Natural killer cell (primary cell): Measurements from ENCODE around the gene MITF. TPM values are rescaled to one million over a fixed set of nuclear protein-coding genes. Genes with fewer than 3 reads are reported as not detected.

Experiments used
- ATAC-seq, 3 donors: fragments of 150-1000 bp in 2 of 3; fragments of 200-7000 bp in 1 of 3; cut with Tn5 transposase; 1 replicate in 1 of 3; 2 replicates in 2 of 3; pipeline ENCODE4 v1.10.0; 2021; ENCODE audit warnings: mild to moderate bottlenecking in 2 of 3, moderate library complexity in 2 of 3
- DNase-seq, 2 donors: peaks; one replicate each; pipeline versions ENCODE4 v3.0.0 to v3.0.0-alpha.2; 2013 to 2021; ENCODE audit warnings: mixed read lengths in 1 of 2
- H3K27ac ChIP-seq: one replicate; pipeline ENCODE4 v1.5.1; 2013; ENCODE audit warnings: mild to moderate bottlenecking, low read length
- H3K27me3 ChIP-seq: one replicate; pipeline ENCODE4 v1.6.1; 2013; ENCODE audit warnings: low read length; ENCODE audit not compliant: control insufficient read depth, insufficient read depth
- H3K36me3 ChIP-seq: one replicate; pipeline ENCODE4 v1.6.1; 2013; ENCODE audit warnings: low read length; ENCODE audit not compliant: control insufficient read depth, insufficient read depth
- H3K4me1 ChIP-seq: one replicate; pipeline ENCODE4 v1.6.1; 2013; ENCODE audit warnings: low read length; ENCODE audit not compliant: control insufficient read depth, insufficient read depth
- H3K4me3 ChIP-seq: one replicate; pipeline ENCODE4 v1.5.1; 2013; ENCODE audit warnings: low read length
- H3K9me3 ChIP-seq: one replicate; pipeline ENCODE4 v1.6.1; 2013; ENCODE audit warnings: low read length; ENCODE audit not compliant: control insufficient read depth, insufficient read depth
- H3K27ac Mint-ChIP-seq, 2 donors: one replicate each; pipeline ENCODE4 v1.8.0; 2022; ENCODE audit warnings: mild to moderate bottlenecking in 2 of 2, mixed read lengths in 2 of 2, moderate library complexity in 1 of 2
- H3K27me3 Mint-ChIP-seq, 2 donors: one replicate each; pipeline ENCODE4 v1.8.0; 2022; ENCODE audit warnings: low read depth in 2 of 2, mixed read lengths in 2 of 2
- H3K36me3 Mint-ChIP-seq: one replicate; pipeline ENCODE4 v1.8.0; 2022; ENCODE audit warnings: mixed read lengths
- H3K4me1 Mint-ChIP-seq, 2 donors: one replicate each; pipeline ENCODE4 v1.8.0; 2022; ENCODE audit warnings: mixed read lengths in 2 of 2
- H3K4me3 Mint-ChIP-seq: one replicate; pipeline ENCODE4 v1.8.0; 2022; ENCODE audit warnings: mild to moderate bottlenecking, moderate library complexity, mixed read lengths
- H3K9me3 Mint-ChIP-seq, 2 donors: one replicate each; pipeline ENCODE4 v1.8.0; 2022; ENCODE audit warnings: mixed read lengths in 2 of 2
- WGBS: methylation state at CpG from one replicate; pipeline ENCODE4 v1.1.7; 2013; ENCODE audit warnings: missing lambda C conversion rate; ENCODE audit not compliant: insufficient coverage; 5-methylcytosine and 5-hydroxymethylcytosine counted together
- intact Hi-C: fragments of 100-400 bp; cut with micrococcal nuclease; formaldehyde crosslinking; loops from one replicate; pipeline ENCODE4 v1.14.2; 2022
- total RNA-seq, 4 donors: library from RNA; stranded (reverse); fragments of 120-200 nt in 1 of 4; gene quantifications; one replicate each; pipeline versions ENCODE4 v1.2.3 to v1.2.4, GENCODE V29; 2013 to 2022
- TF ChIP-seq, protein P1 (sequence below): fragments of 200-600 bp; IDR thresholded peaks from one replicate; pipeline ENCODE4 v1.8.0; 2022; ENCODE audit warnings: antibody characterized with exemption

The MITF gene
- total RNA-seq, 3 donors from 2014 or later (not counting 1 experiment from before 2014, with no cell fraction given) = 0.23 to 1.5 (median 0.54) TPM

DNA sequence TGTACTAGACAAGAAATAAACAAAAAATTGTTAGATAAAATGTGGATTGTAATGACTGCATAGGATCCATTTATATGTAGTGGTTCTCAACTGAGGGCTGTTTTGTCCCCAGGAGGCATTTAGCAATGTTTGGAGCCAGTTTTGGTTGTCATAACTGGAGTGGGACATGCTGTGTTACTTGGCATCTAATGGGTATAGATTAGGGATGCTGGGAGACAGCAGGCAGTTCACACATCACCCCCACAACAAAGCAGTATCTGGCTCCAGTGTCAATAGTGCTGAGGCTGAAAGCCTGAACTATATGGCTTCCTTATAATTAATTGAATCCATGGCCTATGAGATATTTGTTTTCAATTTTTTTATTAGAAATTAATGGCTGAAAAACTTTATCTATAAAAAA lies 188.3 kb downstream of the MITF start:
- Mint-ChIP-seq H3K9me3 (peaks cover 0 to 4% of the 10 kb centered on the region in 2 donors), H3K27me3 (no peaks in the 10 kb centered on the region), H3K27ac (no peak overlapping the region), H3K4me1 (no peaks in the 10 kb centered on the region), H3K4me3 (no peak overlapping the region), H3K36me3 (no peaks in the 10 kb centered on the region)
- DNase-seq (no peak), ATAC-seq (no peak)
- H3K27me3 ChIP-seq = no peaks in the 10 kb centered on the region
- TF ChIP-seq, protein P1, sequence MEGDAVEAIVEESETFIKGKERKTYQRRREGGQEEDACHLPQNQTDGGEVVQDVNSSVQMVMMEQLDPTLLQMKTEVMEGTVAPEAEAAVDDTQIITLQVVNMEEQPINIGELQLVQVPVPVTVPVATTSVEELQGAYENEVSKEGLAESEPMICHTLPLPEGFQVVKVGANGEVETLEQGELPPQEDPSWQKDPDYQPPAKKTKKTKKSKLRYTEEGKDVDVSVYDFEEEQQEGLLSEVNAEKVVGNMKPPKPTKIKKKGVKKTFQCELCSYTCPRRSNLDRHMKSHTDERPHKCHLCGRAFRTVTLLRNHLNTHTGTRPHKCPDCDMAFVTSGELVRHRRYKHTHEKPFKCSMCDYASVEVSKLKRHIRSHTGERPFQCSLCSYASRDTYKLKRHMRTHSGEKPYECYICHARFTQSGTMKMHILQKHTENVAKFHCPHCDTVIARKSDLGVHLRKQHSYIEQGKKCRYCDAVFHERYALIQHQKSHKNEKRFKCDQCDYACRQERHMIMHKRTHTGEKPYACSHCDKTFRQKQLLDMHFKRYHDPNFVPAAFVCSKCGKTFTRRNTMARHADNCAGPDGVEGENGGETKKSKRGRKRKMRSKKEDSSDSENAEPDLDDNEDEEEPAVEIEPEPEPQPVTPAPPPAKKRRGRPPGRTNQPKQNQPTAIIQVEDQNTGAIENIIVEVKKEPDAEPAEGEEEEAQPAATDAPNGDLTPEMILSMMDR = no peak
- H3K4me3 ChIP-seq = no peak overlapping the region
- no peaks in the 10 kb centered on the region for H3K36me3 ChIP-seq
- no peaks in the 10 kb centered on the region for H3K4me1 ChIP-seq
- H3K9me3 ChIP-seq = no peaks in the 10 kb centered on the region
- intact Hi-C loops = no loop called here
- H3K27ac ChIP-seq = no peak overlapping the region

GRCh38 chr3:69929019-69929418 lies 189.8 kb downstream of the MITF start:
- no peak for ATAC-seq
- no peak overlapping the region for H3K27ac Mint-ChIP-seq

DNA sequence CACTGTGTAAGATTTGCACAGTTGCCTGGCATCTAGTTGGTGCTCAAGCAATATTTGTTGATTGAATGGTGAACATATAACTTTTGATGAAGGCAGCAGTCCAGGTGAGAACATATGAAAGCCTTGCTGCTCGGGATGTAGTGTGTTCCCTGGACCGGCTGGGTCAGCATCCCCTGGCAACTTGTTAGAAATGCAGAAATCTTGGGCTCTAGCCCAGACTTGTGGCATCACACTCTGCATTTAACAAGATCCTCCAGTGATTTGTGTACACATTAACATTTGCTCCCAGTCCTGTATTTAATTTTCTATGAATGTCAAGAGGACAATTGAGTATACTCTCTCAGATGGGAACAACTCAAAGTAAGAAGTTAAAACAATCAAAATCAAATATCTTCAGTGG lies 191.3 kb downstream of the MITF start:
- WGBS = 93% methylated on average over 2 of the region's 2 CpGs
- H3K27ac Mint-ChIP-seq = no peak overlapping the region
- intact Hi-C loops = no loop called here
- ATAC-seq = no peak
- TF ChIP-seq, protein P1 = no peak
- DNase-seq = no peak
- Histone ChIP-seq H3K27ac (no peak overlapping the region), H3K36me3 (no peaks in the 10 kb centered on the region), H3K4me3 (no peak overlapping the region), H3K27me3 (no peaks in the 10 kb centered on the region), H3K4me1 (no peaks in the 10 kb centered on the region), H3K9me3 (no peaks in the 10 kb centered on the region)
- H3K27me3 Mint-ChIP-seq = no peaks in the 10 kb centered on the region
- H3K4me1 Mint-ChIP-seq = no peaks in the 10 kb centered on the region
- no peak overlapping the region for H3K4me3 Mint-ChIP-seq
- H3K36me3 Mint-ChIP-seq = no peaks in the 10 kb centered on the region
- peaks cover 0 to 4% of the 10 kb centered on the region in 2 donors for H3K9me3 Mint-ChIP-seq

More at GRCh38 chr3:69929019-69929418, 189.8 kb downstream of the MITF start:
- no peak overlapping the region for H3K27ac ChIP-seq
- TF ChIP-seq, protein P1 = no peak
- DNase-seq = no peak
- H3K4me1 Mint-ChIP-seq = no peaks in the 10 kb centered on the region
- no peaks in the 10 kb centered on the region for H3K27me3 Mint-ChIP-seq
- peaks cover 0 to 4% of the 10 kb centered on the region in 2 donors for H3K9me3 Mint-ChIP-seq
- 79% methylated on average over 4 of the region's 4 CpGs for WGBS
- H3K36me3 Mint-ChIP-seq = no peaks in the 10 kb centered on the region
- intact Hi-C loops = no loop called here
- H3K36me3 ChIP-seq = no peaks in the 10 kb centered on the region
- no peaks in the 10 kb centered on the region for H3K27me3 ChIP-seq
- H3K9me3 ChIP-seq = no peaks in the 10 kb centered on the region
- H3K4me3 Mint-ChIP-seq = no peak overlapping the region
- H3K4me3 ChIP-seq = no peak overlapping the region
- no peaks in the 10 kb centered on the region for H3K4me1 ChIP-seq

DNA sequence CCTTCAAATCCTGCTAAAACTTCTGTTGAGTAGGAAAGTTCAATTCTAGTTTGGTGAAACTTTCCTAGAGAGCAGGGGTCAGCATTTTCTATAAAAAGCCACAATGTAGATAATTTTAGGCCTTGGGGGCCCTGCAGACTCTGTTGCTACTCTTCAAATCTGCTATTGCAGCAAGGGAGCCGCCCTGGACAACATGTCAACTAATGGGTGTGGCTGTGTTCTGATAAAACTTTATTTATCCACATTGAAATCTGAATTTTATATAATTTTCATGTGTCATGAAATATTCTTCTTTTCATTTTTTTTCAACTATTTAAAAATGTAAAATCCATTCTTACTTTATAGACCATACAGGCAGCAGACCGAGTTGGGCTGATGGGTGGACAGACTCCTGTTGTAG lies 192.8 kb downstream of the MITF start:
- Mint-ChIP-seq H3K27ac (no peak overlapping the region), H3K4me1 (no peaks in the 10 kb centered on the region), H3K9me3 (peaks cover 0 to 4% of the 10 kb centered on the region in 2 donors), H3K36me3 (no peaks in the 10 kb centered on the region), H3K27me3 (no peaks in the 10 kb centered on the region), H3K4me3 (no peak overlapping the region)
- H3K9me3 ChIP-seq = no peaks in the 10 kb centered on the region
- no peak for DNase-seq
- no peaks in the 10 kb centered on the region for H3K36me3 ChIP-seq
- intact Hi-C loops = no loop called here
- H3K27me3 ChIP-seq = no peaks in the 10 kb centered on the region
- WGBS = 100% methylated on average over 1 of the region's 2 CpGs
- ATAC-seq = no peak
- no peaks in the 10 kb centered on the region for H3K4me1 ChIP-seq
- no peak overlapping the region for H3K27ac ChIP-seq
- TF ChIP-seq, protein P1 = no peak
- no peak overlapping the region for H3K4me3 ChIP-seq
